Epithelial cell of esophagus (primary cell): ENCODE data around the gene STAU1.
"Not testable (repeated sequence)": the region's sequence is repeated elsewhere in the genome, so short reads cannot be mapped to it uniquely, and the experiment has no call there.

Experiments
- DNase-seq: peaks from one replicate; pipeline ENCODE4 v3.0.0; 2010; ENCODE audit warnings: low read depth
- H3K4me3 ChIP-seq: 2 replicates; pipeline ENCODE4 v1.5.1; 2011; ENCODE audit warnings: mild to moderate bottlenecking, low read length, control low read depth
- TF ChIP-seq, protein P1 (sequence below): IDR thresholded peaks from 2 replicates; pipeline ENCODE4 v1.5.1; 2011; ENCODE audit warnings: low read depth, mild to moderate bottlenecking, low read length, control low read depth, inconsistent platforms; ENCODE audit not compliant: insufficient read depth; ENCODE audit errors: missing control alignments

STAU1 gene

GRCh38 chr20:49097159-49097558 lies 91.0 kb downstream of the STAU1 start:
- H3K4me3 ChIP-seq, result no peak overlapping the region
- TF ChIP-seq, protein P1, sequence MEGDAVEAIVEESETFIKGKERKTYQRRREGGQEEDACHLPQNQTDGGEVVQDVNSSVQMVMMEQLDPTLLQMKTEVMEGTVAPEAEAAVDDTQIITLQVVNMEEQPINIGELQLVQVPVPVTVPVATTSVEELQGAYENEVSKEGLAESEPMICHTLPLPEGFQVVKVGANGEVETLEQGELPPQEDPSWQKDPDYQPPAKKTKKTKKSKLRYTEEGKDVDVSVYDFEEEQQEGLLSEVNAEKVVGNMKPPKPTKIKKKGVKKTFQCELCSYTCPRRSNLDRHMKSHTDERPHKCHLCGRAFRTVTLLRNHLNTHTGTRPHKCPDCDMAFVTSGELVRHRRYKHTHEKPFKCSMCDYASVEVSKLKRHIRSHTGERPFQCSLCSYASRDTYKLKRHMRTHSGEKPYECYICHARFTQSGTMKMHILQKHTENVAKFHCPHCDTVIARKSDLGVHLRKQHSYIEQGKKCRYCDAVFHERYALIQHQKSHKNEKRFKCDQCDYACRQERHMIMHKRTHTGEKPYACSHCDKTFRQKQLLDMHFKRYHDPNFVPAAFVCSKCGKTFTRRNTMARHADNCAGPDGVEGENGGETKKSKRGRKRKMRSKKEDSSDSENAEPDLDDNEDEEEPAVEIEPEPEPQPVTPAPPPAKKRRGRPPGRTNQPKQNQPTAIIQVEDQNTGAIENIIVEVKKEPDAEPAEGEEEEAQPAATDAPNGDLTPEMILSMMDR, result no peak
- DNase-seq, result no peak

DNA sequence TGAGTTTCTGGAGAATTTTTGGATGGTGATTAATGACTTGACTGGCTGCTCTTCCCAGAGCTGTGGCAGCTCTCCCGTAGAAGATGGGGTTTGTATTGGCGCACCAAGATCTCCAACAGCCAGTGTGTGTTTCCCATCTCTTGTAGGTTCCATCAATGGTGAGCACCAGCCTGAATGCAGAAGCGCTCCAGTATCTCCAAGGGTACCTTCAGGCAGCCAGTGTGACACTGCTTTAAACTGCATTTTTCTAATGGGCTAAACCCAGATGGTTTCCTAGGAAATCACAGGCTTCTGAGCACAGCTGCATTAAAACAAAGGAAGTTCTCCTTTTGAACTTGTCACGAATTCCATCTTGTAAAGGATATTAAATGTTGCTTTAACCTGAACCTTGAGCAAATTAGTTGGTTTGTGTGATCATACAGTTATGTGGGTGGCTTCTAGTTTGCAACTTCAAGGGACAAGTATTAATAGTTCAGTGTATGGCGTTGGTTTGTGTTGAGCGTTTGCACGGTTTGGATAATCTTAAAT lies 91.9 kb downstream of the STAU1 start:
- no peak overlapping the region for H3K4me3 ChIP-seq
- DNase-seq, result no peak
- TF ChIP-seq, protein P1, result no peak

- TF ChIP-seq, protein P1, result no peak
- no peak for DNase-seq
- H3K4me3 ChIP-seq, result no peak overlapping the region
Measured at GRCh38 chr20:49091762-49092161, 96.4 kb downstream of the STAU1 start.

DNA sequence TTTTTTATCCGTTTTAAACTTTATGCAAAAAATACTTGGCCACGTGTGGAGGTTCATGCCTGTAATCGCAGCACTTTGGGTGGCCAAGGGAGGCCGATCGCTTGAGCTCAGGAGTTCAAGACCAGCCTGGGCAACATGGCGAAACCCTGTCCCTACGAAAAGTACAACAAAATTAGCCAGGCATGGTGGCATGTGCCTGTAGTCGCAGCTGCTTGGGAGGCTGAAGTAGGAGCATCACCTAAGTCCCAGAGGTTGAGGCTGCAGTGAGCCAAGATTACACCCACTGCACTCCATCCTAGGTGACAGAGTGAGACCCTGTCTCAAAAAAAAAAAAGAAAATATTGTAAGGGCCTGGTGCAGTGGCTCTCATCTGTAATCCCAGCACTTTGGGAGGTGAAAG lies 97.0 kb downstream of the STAU1 start:
- DNase-seq, result no peak
- TF ChIP-seq, protein P1, result no peak
- no peak overlapping the region for H3K4me3 ChIP-seq

DNA sequence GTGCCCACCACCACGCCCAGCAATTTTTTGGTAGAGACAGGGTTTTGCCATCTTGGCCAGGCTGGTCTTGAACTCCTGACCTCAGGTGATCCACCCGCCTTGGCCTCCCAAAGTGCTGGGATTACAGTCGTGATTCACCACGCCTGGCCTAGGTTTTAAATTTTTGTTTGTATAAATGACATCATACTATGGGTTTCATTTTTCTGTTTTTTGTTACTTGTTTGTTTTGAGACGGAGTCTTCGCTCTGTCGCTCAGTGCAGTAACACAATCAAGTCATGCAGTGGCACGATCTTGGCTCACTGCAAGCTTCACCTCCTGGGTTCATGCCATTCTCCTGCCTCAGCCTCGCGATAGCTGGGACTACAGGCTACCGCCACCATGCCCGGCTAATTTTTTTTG lies 105.8 kb downstream of the STAU1 start:
- not testable (repeated sequence) for H3K4me3 ChIP-seq, DNase-seq

- TF ChIP-seq, protein P1, result no peak
- DNase-seq, result no peak
- no peak overlapping the region for H3K4me3 ChIP-seq
Measured at GRCh38 chr20:49078310-49078709, 109.8 kb downstream of the STAU1 start.

GRCh38 chr20:49074521-49074920 lies 113.6 kb downstream of the STAU1 start:
- TF ChIP-seq, protein P1, result no peak

More at GRCh38 chr20:49074521-49074920, 113.6 kb downstream of the STAU1 start:
- H3K4me3 ChIP-seq, result no peak overlapping the region
- no peak for DNase-seq
